ENCODE results near the gene VTI1A. TPM values are rescaled to one million over a fixed set of nuclear protein-coding genes. Genes with fewer than 3 reads are reported as not detected.

The VTI1A gene
- total RNA-seq, 1 donor from 2014 or later = 30.1 TPM

DNA sequence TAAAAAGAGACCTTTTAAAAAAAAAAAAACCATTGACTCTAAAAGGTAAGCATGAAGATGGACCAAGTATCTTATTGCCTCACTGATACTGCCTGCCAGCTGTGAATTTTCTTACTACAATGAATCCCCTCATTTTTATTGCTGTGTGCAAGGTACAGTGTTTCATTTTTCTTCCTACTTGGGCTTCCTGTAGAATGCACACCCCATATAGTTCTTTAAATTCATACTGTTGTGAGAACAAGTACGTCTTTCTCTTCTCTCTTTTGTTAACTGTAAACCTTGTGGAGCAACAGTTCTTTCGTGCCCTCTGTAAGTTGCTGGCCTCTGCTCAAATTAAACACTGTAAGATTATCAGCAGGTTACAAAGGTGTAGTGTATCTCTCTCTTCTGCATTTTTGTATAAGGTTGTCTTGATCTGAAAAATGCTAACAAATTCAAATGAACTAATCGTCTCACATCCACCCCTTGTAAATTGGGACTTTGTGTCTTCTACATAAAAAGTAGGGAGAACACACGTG lies 105.6 kb downstream of the VTI1A start:
- no peak for DNase-seq (ENCODE audit: low read depth)
- H3K4me3 ChIP-seq (ENCODE audit: low read depth, low read length) = no peak overlapping the region
- TF ChIP-seq, protein P1, sequence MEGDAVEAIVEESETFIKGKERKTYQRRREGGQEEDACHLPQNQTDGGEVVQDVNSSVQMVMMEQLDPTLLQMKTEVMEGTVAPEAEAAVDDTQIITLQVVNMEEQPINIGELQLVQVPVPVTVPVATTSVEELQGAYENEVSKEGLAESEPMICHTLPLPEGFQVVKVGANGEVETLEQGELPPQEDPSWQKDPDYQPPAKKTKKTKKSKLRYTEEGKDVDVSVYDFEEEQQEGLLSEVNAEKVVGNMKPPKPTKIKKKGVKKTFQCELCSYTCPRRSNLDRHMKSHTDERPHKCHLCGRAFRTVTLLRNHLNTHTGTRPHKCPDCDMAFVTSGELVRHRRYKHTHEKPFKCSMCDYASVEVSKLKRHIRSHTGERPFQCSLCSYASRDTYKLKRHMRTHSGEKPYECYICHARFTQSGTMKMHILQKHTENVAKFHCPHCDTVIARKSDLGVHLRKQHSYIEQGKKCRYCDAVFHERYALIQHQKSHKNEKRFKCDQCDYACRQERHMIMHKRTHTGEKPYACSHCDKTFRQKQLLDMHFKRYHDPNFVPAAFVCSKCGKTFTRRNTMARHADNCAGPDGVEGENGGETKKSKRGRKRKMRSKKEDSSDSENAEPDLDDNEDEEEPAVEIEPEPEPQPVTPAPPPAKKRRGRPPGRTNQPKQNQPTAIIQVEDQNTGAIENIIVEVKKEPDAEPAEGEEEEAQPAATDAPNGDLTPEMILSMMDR (conservative IDR thresholded peaks at IDR 0.05; ENCODE audit: low read depth, low read length) = no peak

DNA sequence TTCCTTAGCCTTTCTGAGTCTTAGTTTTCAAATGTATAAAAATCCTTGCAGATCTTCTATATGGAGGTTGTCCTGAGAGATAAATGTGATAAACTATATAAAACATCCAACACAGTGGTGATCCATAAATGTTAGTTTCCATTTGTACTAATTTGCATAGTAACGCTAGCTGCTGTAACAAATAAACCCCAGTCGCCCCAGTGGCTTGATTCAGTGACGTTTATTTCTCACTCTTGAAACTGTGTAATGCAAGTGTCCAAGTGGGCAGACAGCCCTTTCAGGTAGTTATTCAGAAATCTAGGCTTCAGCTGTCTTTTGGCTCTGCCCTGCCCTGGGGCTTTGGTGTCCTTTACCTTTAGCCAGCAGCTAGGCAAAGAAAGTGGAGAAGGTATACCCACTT lies 106.3 kb downstream of the VTI1A start:
- H3K4me3 ChIP-seq (ENCODE audit: low read depth, low read length) = no peak overlapping the region
- TF ChIP-seq, protein P1 (conservative IDR thresholded peaks at IDR 0.05; ENCODE audit: low read depth, low read length) = no peak
- no peak for DNase-seq (ENCODE audit: low read depth)

DNA sequence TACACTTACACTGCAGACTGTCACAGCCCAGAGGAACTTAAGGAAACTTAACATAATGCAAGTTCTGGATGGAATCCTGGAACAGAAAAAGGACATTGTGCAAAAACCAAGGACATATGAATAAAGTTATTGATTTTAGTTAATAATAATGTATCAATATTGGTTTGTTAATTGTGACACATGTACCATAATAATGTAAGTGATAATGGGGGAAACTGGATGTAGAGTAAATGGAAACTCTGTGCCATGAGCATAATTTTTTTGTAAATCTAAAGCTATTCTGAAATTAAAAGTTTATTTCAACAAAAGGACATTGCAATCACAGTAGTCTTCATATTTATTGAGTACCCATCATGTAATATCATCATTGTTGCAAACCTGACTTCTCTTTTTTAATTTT lies 107.2 kb downstream of the VTI1A start:
- no peak overlapping the region for H3K4me3 ChIP-seq (ENCODE audit: low read depth, low read length)
- TF ChIP-seq, protein P1 (conservative IDR thresholded peaks at IDR 0.05; ENCODE audit: low read depth, low read length) = no peak
- no peak for DNase-seq (ENCODE audit: low read depth)

DNA sequence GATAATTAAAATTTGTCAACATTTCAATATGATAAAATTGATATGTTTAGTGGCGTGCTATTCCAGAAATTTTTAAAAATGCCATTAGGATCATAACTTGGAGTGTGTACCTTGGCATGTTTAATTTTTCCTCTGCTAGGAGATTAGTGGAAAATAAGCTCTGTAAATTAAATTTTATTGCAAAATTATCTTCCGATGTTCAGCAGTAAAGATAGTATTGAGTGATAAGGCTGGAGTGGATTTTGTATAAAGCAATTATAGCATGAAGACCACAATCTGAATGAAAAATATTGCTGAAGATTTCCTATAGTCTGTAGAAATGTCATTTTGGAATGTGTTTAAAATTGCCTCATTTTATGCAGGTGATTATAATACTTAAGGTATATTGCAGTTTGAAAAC lies 110.2 kb downstream of the VTI1A start:
- TF ChIP-seq, protein P1 (conservative IDR thresholded peaks at IDR 0.05; ENCODE audit: low read depth, low read length) = no peak
- H3K4me3 ChIP-seq (ENCODE audit: low read depth, low read length) = no peak overlapping the region
- no peak for DNase-seq (ENCODE audit: low read depth)

DNA sequence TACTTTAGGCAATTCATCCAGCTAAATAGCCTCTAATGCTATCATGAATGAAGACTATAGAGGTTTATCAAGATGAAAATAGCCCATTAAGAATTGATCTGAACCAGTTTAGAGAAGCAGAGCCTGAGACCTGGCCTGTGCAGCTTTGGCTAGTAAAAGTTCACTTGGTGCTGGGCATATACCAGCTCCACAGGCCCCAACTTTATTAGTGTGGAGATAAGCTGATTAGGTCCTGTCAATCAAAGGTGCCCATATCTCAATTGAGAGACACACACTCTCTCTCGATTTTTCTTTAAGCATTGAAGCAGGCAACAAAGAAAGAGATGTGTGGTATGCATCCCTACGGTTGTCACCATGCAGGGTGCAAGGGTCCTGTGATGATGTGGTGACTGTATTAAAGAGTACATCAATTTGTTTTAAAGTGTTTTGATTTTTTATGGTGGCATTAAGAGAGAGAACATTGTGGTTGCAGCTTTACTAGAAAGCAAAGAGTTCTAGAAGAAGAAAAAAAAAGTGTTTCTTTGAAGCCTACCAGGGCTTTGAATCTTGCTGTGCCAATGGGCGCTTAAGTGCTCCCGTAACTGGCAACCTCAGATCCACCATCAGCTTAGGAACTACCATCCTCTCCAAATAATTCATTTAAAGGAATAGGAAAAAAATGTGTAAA lies 111.6 kb downstream of the VTI1A start:
- DNase-seq (ENCODE audit: low read depth) = no peak
- H3K4me3 ChIP-seq (ENCODE audit: low read depth, low read length) = no peak overlapping the region
- TF ChIP-seq, protein P1 (conservative IDR thresholded peaks at IDR 0.05; ENCODE audit: low read depth, low read length) = no peak

DNA sequence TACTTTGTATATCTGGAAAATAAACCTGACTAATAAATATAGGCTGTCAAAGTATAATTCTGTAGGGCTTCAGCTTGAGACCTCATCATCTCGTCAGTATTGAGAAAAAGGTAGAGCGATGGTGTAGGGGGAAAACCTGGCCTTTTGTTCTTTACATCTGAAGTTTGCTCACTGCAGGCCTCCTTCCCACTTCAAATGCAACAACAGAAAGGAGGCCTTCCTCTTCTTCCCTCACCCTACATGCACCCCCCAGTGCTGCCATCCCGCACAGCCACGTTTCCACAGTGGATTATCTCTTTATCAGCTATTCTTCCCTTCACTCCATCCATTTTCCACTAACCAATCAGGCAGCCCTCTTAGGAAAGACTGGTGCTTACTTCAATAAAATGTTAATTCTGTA lies 112.3 kb downstream of the VTI1A start:
- TF ChIP-seq, protein P1 (conservative IDR thresholded peaks at IDR 0.05; ENCODE audit: low read depth, low read length) = no peak
- DNase-seq (ENCODE audit: low read depth) = no peak
- no peak overlapping the region for H3K4me3 ChIP-seq (ENCODE audit: low read depth, low read length)

DNA sequence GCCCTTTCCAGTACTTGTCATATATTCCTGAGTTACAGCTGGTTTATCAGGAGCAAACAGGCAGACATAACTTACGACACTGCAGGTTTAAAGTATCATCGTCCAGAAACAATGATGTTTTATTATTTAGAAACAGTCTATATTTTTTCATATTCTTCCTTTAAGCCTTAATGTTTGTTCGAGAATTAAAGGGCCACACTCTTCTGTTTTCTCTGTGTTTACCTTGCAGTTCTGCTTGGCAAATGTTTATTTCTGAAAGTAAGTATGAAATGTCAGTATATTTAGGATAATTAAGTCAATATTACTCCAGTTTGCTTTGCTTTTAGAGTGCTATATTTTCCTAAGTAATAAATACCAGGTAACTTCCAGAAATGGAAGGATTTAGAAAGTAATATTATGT lies 115.1 kb downstream of the VTI1A start:
- DNase-seq (ENCODE audit: low read depth) = no peak

More for the DNA sequence above, 115.1 kb downstream of the VTI1A start:
- H3K4me3 ChIP-seq (ENCODE audit: low read depth, low read length) = no peak overlapping the region
- TF ChIP-seq, protein P1 (conservative IDR thresholded peaks at IDR 0.05; ENCODE audit: low read depth, low read length) = no peak

Measured in epithelial cell of proximal tubule (primary cell).